ENCODE data around the gene UNC119. TPM values are rescaled to one million over a fixed set of nuclear protein-coding genes. Genes with fewer than 3 reads are reported as not detected.

Gene UNC119
- total and polyA plus RNA-seq, 2 of the 13 experiments (the other 11 are each of a cell fraction or from before 2014, with no cell fraction given), result 10.4 to 63.1 TPM

DNA sequence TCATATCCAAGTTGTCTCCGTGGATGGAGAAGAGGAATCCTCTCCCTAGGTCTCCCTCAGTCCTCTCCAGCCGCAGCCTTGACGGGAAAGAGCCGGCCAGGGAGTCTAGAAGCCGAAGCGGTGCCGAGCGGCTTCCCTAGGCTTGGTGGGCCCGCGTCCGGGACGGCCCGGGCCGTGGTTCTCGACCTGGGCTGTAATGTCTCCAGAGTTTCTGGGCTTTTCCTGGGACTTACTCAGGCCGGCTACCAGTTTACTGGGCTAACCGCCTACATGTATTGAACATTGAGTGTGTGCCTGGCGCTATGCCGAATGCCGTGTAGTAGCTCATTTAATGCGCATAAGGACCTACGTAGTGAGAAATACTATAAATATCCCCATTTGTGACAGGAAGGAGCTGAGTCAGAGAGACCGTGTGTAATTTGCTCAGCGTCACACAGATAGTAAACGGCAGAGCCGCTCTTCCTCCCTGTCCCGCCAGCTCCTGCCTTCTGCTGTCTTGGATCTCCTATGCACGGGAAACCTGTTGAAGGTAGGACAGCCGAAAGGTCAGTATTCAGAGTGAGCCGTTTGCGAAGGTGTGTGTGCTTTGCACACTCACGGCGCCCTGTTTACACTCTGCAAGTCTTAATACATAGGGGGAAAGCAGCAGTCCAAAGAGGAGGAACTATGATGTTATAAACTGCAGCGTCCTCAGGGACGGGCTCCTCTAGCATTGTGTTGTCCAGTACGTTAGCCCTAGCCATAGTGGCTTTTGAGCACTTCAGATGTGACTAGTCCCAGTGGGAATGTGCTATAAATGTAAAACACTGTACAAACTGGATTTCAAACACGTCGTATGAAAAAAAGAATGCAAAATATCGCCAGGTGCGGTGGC is 47.1 kb upstream of the UNC119 start (continued):
- TF ChIP-seq, protein P1, sequence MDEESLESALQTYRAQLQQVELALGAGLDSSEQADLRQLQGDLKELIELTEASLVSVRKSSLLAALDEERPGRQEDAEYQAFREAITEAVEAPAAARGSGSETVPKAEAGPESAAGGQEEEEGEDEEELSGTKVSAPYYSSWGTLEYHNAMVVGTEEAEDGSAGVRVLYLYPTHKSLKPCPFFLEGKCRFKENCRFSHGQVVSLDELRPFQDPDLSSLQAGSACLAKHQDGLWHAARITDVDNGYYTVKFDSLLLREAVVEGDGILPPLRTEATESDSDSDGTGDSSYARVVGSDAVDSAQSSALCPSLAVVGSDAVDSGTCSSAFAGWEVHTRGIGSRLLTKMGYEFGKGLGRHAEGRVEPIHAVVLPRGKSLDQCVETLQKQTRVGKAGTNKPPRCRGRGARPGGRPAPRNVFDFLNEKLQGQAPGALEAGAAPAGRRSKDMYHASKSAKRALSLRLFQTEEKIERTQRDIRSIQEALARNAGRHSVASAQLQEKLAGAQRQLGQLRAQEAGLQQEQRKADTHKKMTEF (CRISPR knock-in tag; IDR thresholded peaks at IDR 0.05), result peak; percentile 28; the same call in 1 of the 2 replicates
- peak; percentile 81 for TF ChIP-seq ZNF501 (CRISPR knock-in tag; IDR thresholded peaks at IDR 0.05)
- TF ChIP-seq ZNF563 (CRISPR knock-in tag; IDR thresholded peaks at IDR 0.05), result no peak; the same call in 1 of the 2 replicates
- peak; percentile 28; the same call in 1 of the 2 replicates for TF ChIP-seq ZMYM3 (CRISPR knock-in tag; IDR thresholded peaks at IDR 0.05)
- peak; percentile 1 for TF ChIP-seq SRSF1 (optimal IDR thresholded peaks at IDR 0.05; ENCODE audit: low read depth, low read length)
- TF ChIP-seq ZNF556 (CRISPR knock-in tag; IDR thresholded peaks at IDR 0.05; ENCODE audit: borderline replicate concordance), result 0 out of 2 replicates have a peak, but pooled peaks have one; percentile 15
- TF ChIP-seq ZFP37 (CRISPR knock-in tag; IDR thresholded peaks at IDR 0.05; ENCODE audit: borderline replicate concordance), result 0 out of 2 replicates have a peak, but pooled peaks have one; percentile 9
- TF ChIP-seq, protein P2, sequence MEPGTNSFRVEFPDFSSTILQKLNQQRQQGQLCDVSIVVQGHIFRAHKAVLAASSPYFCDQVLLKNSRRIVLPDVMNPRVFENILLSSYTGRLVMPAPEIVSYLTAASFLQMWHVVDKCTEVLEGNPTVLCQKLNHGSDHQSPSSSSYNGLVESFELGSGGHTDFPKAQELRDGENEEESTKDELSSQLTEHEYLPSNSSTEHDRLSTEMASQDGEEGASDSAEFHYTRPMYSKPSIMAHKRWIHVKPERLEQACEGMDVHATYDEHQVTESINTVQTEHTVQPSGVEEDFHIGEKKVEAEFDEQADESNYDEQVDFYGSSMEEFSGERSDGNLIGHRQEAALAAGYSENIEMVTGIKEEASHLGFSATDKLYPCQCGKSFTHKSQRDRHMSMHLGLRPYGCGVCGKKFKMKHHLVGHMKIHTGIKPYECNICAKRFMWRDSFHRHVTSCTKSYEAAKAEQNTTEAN (CRISPR knock-in tag; conservative IDR thresholded peaks at IDR 0.05), result peak; percentile 93
- TF ChIP-seq, protein P3, sequence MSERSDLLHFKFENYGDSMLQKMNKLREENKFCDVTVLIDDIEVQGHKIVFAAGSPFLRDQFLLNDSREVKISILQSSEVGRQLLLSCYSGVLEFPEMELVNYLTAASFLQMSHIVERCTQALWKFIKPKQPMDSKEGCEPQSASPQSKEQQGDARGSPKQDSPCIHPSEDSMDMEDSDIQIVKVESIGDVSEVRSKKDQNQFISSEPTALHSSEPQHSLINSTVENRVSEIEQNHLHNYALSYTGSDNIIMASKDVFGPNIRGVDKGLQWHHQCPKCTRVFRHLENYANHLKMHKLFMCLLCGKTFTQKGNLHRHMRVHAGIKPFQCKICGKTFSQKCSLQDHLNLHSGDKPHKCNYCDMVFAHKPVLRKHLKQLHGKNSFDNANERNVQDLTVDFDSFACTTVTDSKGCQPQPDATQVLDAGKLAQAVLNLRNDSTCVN (CRISPR knock-in tag; IDR thresholded peaks at IDR 0.05; ENCODE audit: borderline replicate concordance), result no peak
- no peak; the same call in 1 of the 2 replicates for TF ChIP-seq RAD21 (CRISPR knock-in tag; IDR thresholded peaks at IDR 0.05)
- TF ChIP-seq, protein P4, sequence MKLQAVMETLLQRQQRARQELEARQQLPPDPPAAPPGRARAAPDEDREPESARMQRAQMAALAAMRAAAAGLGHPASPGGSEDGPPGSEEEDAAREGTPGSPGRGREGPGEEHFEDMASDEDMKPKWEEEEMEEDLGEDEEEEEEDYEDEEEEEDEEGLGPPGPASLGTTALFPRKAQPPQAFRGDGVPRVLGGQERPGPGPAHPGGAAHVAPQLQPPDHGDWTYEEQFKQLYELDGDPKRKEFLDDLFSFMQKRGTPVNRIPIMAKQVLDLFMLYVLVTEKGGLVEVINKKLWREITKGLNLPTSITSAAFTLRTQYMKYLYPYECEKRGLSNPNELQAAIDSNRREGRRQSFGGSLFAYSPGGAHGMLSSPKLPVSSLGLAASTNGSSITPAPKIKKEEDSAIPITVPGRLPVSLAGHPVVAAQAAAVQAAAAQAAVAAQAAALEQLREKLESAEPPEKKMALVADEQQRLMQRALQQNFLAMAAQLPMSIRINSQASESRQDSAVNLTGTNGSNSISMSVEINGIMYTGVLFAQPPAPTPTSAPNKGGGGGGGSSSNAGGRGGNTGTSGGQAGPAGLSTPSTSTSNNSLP (IDR thresholded peaks at IDR 0.05; ENCODE audit: low read depth, low read length), result no peak
- no peak for TF ChIP-seq HIVEP1 (CRISPR knock-in tag; IDR thresholded peaks at IDR 0.05)
- TF ChIP-seq, protein P5, sequence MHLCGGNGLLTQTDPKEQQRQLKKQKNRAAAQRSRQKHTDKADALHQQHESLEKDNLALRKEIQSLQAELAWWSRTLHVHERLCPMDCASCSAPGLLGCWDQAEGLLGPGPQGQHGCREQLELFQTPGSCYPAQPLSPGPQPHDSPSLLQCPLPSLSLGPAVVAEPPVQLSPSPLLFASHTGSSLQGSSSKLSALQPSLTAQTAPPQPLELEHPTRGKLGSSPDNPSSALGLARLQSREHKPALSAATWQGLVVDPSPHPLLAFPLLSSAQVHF (CRISPR knock-in tag; IDR thresholded peaks at IDR 0.05), result no peak
- 0 out of 2 replicates have a peak, but pooled peaks have one; percentile 43 for TF ChIP-seq SRY (CRISPR knock-in tag; IDR thresholded peaks at IDR 0.05)
- peak; percentile 38 for TF ChIP-seq KDM2A (CRISPR knock-in tag; IDR thresholded peaks at IDR 0.05; ENCODE audit: borderline replicate concordance, low read depth)
- TF ChIP-seq, protein P6, sequence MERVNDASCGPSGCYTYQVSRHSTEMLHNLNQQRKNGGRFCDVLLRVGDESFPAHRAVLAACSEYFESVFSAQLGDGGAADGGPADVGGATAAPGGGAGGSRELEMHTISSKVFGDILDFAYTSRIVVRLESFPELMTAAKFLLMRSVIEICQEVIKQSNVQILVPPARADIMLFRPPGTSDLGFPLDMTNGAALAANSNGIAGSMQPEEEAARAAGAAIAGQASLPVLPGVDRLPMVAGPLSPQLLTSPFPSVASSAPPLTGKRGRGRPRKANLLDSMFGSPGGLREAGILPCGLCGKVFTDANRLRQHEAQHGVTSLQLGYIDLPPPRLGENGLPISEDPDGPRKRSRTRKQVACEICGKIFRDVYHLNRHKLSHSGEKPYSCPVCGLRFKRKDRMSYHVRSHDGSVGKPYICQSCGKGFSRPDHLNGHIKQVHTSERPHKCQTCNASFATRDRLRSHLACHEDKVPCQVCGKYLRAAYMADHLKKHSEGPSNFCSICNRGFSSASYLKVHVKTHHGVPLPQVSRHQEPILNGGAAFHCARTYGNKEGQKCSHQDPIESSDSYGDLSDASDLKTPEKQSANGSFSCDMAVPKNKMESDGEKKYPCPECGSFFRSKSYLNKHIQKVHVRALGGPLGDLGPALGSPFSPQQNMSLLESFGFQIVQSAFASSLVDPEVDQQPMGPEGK (CRISPR knock-in tag; IDR thresholded peaks at IDR 0.05), result no peak
- TF ChIP-seq TARDBP (CRISPR knock-in tag; IDR thresholded peaks at IDR 0.05), result peak; percentile 23
- TF ChIP-seq RBM39 (IDR thresholded peaks at IDR 0.05; ENCODE audit: low read depth, low read length, poor library complexity, severe bottlenecking), result peak; percentile 67
- TF ChIP-seq NFIB (CRISPR knock-in tag; IDR thresholded peaks at IDR 0.05; ENCODE audit: borderline replicate concordance), result 0 out of 2 replicates have a peak, but pooled peaks have one; percentile 32
